Keratinocyte (primary cell): ENCODE data around the gene CER1. TPM values are rescaled to one million over a fixed set of nuclear protein-coding genes. Genes with fewer than 3 reads are reported as not detected.

Experiments
- DNase-seq: peaks from one replicate; pipeline ENCODE4 v3.0.0-alpha.2; 2011; ENCODE audit warnings: low read depth, missing footprints, low spot score
- FAIRE-seq: peaks from 2 replicates; lab custom pipeline; 2011; peaks lifted over from hg19 to GRCh38; lab: Jason Lieb, UNC
- H2AFZ ChIP-seq: 2 replicates; pipeline ENCODE4 v1.6.0; 2012; ENCODE audit warnings: low read length, control low read depth, inconsistent platforms; ENCODE audit not compliant: control insufficient read depth
- H3K27ac ChIP-seq: 2 replicates; pipeline ENCODE4 v1.5.1; 2011; ENCODE audit warnings: low read length; ENCODE audit not compliant: control insufficient read depth, insufficient read depth
- H3K27me3 ChIP-seq: 3 replicates; pipeline ENCODE4 v1.6.0; 2011; ENCODE audit warnings: low read length; ENCODE audit not compliant: control insufficient read depth, insufficient read depth; ENCODE audit errors: extremely low read depth
- H3K36me3 ChIP-seq, 2 experiments: 2 replicates in 1 of 2; 3 replicates in 1 of 2; pipeline ENCODE4 v1.5.1; 2011; ENCODE audit warnings: low read length in 2 of 2, mild to moderate bottlenecking in 1 of 2; ENCODE audit not compliant: control insufficient read depth in 2 of 2, insufficient read depth in 2 of 2; ENCODE audit errors: extremely low read depth in 1 of 2
- H3K4me1 ChIP-seq: 3 replicates; pipeline ENCODE4 v1.5.1; 2011; ENCODE audit warnings: low read length; ENCODE audit not compliant: control insufficient read depth, insufficient read depth; ENCODE audit errors: extremely low read depth
- H3K4me2 ChIP-seq: 3 replicates; pipeline ENCODE4 v1.6.0; 2011; ENCODE audit warnings: low read depth, low read length; ENCODE audit not compliant: control insufficient read depth, insufficient read depth; ENCODE audit errors: extremely low read depth
- H3K4me3 ChIP-seq, 3 experiments: fragments of 200-600 bp in 1 of 3; sonication (generic) in 1 of 3; 2 replicates in 2 of 3; 3 replicates in 1 of 3; pipeline ENCODE4 v1.5.1; 2011 to 2016; ENCODE audit warnings: low read length in 3 of 3, mild to moderate bottlenecking in 3 of 3, control low read depth in 2 of 3, inconsistent platforms in 1 of 3, low read depth in 1 of 3, mixed read lengths in 1 of 3, mixed run types in 1 of 3, moderate library complexity in 1 of 3; ENCODE audit not compliant: control insufficient read depth in 2 of 3, insufficient read depth in 2 of 3; ENCODE audit errors: extremely low read depth in 1 of 3
- H3K79me2 ChIP-seq: 2 replicates; pipeline ENCODE4 v1.6.0; 2012; ENCODE audit warnings: low read length; ENCODE audit not compliant: control insufficient read depth, insufficient read depth
- H3K9ac ChIP-seq: 3 replicates; pipeline ENCODE4 v1.6.0; 2011; ENCODE audit warnings: low read length; ENCODE audit not compliant: control insufficient read depth, insufficient read depth; ENCODE audit errors: extremely low read depth
- H3K9me1 ChIP-seq: 3 replicates; pipeline ENCODE4 v1.6.0; 2011; ENCODE audit warnings: low read length; ENCODE audit not compliant: control insufficient read depth, insufficient read depth; ENCODE audit errors: extremely low read depth
- H3K9me3 ChIP-seq: 2 replicates; pipeline ENCODE4 v1.5.1; 2012; ENCODE audit warnings: low read depth, low read length; ENCODE audit not compliant: control insufficient read depth
- H4K20me1 ChIP-seq: 3 replicates; pipeline ENCODE4 v1.6.0; 2011; ENCODE audit warnings: low read length; ENCODE audit not compliant: control insufficient read depth, insufficient read depth; ENCODE audit errors: extremely low read depth
- CTCF ChIP-seq, 3 experiments: IDR thresholded peaks in 1 of 3; conservative IDR thresholded peaks in 1 of 3; optimal IDR thresholded peaks in 1 of 3; 2 replicates in 2 of 3; 3 replicates in 1 of 3; pipeline versions ENCODE3 to v1.5.1; 2011; ENCODE audit warnings: low read length in 3 of 3, mild to moderate bottlenecking in 3 of 3, moderate library complexity in 2 of 3, control low read depth in 1 of 3, inconsistent platforms in 1 of 3; ENCODE audit not compliant: insufficient read depth in 2 of 3; ENCODE audit errors: extremely low read depth in 1 of 3
- EZH2 ChIP-seq: IDR thresholded peaks from one replicate; pipeline ENCODE4 v1.6.1; 2012; ENCODE audit warnings: inconsistent platforms, mild to moderate bottlenecking, low read length, moderate library complexity
- dilution Hi-C: fragments of 300-500 bp; cut with MboI; formaldehyde crosslinking; loops from one replicate; pipeline ENCODE4 v1.7.0; 2020; ENCODE audit warnings: low sequenced_read_pairs; ENCODE audit not compliant: extremely low pct_ligation_motif_present
- polyA plus RNA-seq, 5 experiments: library from polyadenylated mRNA; depleted of rRNA in 3 of 5; stranded (reverse) in 3 of 5; stranded (forward) in 1 of 5; unstranded in 1 of 5; fragments of >200 nt; gene quantifications; 1 replicate in 1 of 5; 2 replicates in 3 of 5; 3 replicates in 1 of 5; pipeline versions ENCODE4 v1.2.1 to v1.2.3, GENCODE V29; 2011 to 2012; ENCODE audit warnings: missing spikeins in 2 of 5, low read depth in 1 of 5, low replicate concordance in 1 of 5

CER1 gene
- polyA plus RNA-seq, 1 donor (not counting 4 experiments of a cell fraction or from before 2014, with no cell fraction given) = not detected

DNA sequence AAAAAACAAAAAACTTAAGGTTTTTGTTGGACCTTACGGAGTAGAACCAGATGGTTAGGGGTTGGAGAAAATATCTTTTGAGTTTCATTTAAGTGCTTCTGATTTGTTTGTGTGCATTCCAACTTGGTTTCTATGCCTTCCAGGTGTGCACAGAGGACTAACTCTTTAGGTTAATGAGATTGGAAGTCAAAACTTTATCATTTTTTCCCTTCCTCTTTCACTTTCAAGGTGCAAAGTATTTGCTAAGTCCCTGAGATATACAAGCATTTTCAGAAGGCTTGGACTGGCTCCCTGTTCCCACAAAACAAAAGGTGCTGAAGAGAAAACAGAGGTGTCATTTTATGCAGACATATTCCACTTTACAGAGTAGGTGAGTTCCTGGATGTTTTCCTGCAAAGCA, 30.3 kb upstream of the CER1 start:
- dilution Hi-C loops = no loop called here
- Histone ChIP-seq H3K4me1 (no peaks in the 10 kb centered on the region), H3K79me2 (no peaks in the 10 kb centered on the region), H3K36me3 (no peaks in the 10 kb centered on the region), H4K20me1 (no peaks in the 10 kb centered on the region), H3K9me3 (no peaks in the 10 kb centered on the region), H2AFZ (no peak overlapping the region), H3K4me3 (no peak overlapping the region), H3K27ac (no peak overlapping the region), H3K9ac (no peak overlapping the region), H3K27me3 (no peaks in the 10 kb centered on the region), H3K4me2 (no peak overlapping the region), H3K9me1 (no peaks in the 10 kb centered on the region)
- DNase-seq (no peak), FAIRE-seq (no peak)
- TF ChIP-seq CTCF (optimal IDR thresholded peaks at IDR 0.05 in 1 of 3, IDR thresholded peaks at IDR 0.05 in 1 of 3, conservative IDR thresholded peaks at IDR 0.05 in 1 of 3; ENCODE audit: extremely low read depth in 1 of 3, insufficient read depth in 2 of 3, low read length in 3 of 3) (no peak), EZH2 (no peak)

GRCh38 chr9:14752271-14752670, 29.7 kb upstream of the CER1 start:
- H3K27ac ChIP-seq = no peak overlapping the region
- no peak overlapping the region for H3K4me3 ChIP-seq
- FAIRE-seq = no peak
- H2AFZ ChIP-seq = no peak overlapping the region
- dilution Hi-C loops = no loop called here
- H3K27me3 ChIP-seq = no peaks in the 10 kb centered on the region
- H3K4me1 ChIP-seq = no peaks in the 10 kb centered on the region
- H4K20me1 ChIP-seq = no peaks in the 10 kb centered on the region
- H3K4me2 ChIP-seq = no peak overlapping the region
- no peaks in the 10 kb centered on the region for H3K9me3 ChIP-seq
- no peak for TF ChIP-seq CTCF (optimal IDR thresholded peaks at IDR 0.05 in 1 of 3, IDR thresholded peaks at IDR 0.05 in 1 of 3, conservative IDR thresholded peaks at IDR 0.05 in 1 of 3; ENCODE audit: extremely low read depth in 1 of 3, insufficient read depth in 2 of 3, low read length in 3 of 3)
- no peak for TF ChIP-seq EZH2
- no peak overlapping the region for H3K9ac ChIP-seq
- H3K9me1 ChIP-seq = no peaks in the 10 kb centered on the region
- no peaks in the 10 kb centered on the region for H3K79me2 ChIP-seq
- DNase-seq = no peak
- H3K36me3 ChIP-seq = no peaks in the 10 kb centered on the region
